A549 (cell line): ENCODE data around the gene CFAP126. TPM values are rescaled to one million over a fixed set of nuclear protein-coding genes. Genes with fewer than 3 reads are reported as not detected.

Source experiments
- ATAC-seq, 2 experiments: fragments of 200-7000 bp in 1 of 2; fragments of >200 bp in 1 of 2; cut with Nextera tagmentation in 1 of 2; cut with Tn5 transposase in 1 of 2; 3 replicates each; pipeline versions ENCODE4 v1.8.0 to v1.9.1; 2018 to 2020; ENCODE audit warnings: mild to moderate bottlenecking in 1 of 2, moderate library complexity in 1 of 2
- CTCF ChIA-PET: fragments of 300-600 bp; sonication (Branson Sonifier 250); formaldehyde crosslinking; extraction: SDS; loops from one replicate; lab custom pipeline; 2021; ENCODE audit warnings: antibody characterized with exemption, inconsistent platforms; lab: Yijun Ruan, JAX
- POLR2A ChIA-PET: fragments of 350-600 bp; formaldehyde crosslinking; extraction: SDS; loops from one replicate; lab custom pipeline; 2021; ENCODE audit warnings: antibody characterized with exemption, inconsistent platforms; lab: Yijun Ruan, JAX
- DNase-seq, 2 experiments: peaks; one replicate each; pipeline versions ENCODE4 v3.0.0 to v3.0.0-alpha.2; 2011 to 2016; ENCODE audit warnings: low read depth in 1 of 2, low spot score in 1 of 2
- FAIRE-seq: peaks from 2 replicates; lab custom pipeline; 2011; peaks lifted over from hg19 to GRCh38; lab: Jason Lieb, UNC
- H3K27ac ChIP-seq, 2 experiments: fragments of >200 bp; sonication (Bioruptor Twin); formaldehyde crosslinking; 3 replicates each; pipeline ENCODE4 v1.5.1; 2016 to 2017
- H3K4me1 ChIP-seq: fragments of >200 bp; sonication (Bioruptor Twin); formaldehyde crosslinking; 3 replicates; pipeline ENCODE4 v1.6.1; 2016
- H3K4me2 ChIP-seq: fragments of >200 bp; sonication (Bioruptor Twin); formaldehyde crosslinking; 3 replicates; pipeline ENCODE4 v1.6.1; 2016
- H3K4me3 ChIP-seq: fragments of >200 bp; sonication (Bioruptor Twin); formaldehyde crosslinking; 3 replicates; pipeline ENCODE4 v1.5.1; 2016
- H3K9me3 ChIP-seq: fragments of >200 bp; sonication (Bioruptor Twin); formaldehyde crosslinking; 3 replicates; pipeline ENCODE4 v1.6.1; 2016
- ATOH8 ChIP-seq: fragments of 250-450 bp; sonication (Bioruptor Pico); IDR thresholded peaks from 2 replicates; pipeline ENCODE4 v1.5.0; 2020; ENCODE audit warnings: low read depth, mild to moderate bottlenecking, moderate library complexity
- BCL3 ChIP-seq: fragments of >200 bp; sonication (Bioruptor Twin); formaldehyde crosslinking; IDR thresholded peaks from 3 replicates; pipeline ENCODE4 v1.6.1; 2016
- BHLHE40 ChIP-seq: IDR thresholded peaks from 2 replicates; pipeline ENCODE4 v1.6.1; 2012; ENCODE audit warnings: low read depth, low read length, inconsistent platforms
- CHD4 ChIP-seq: fragments of 200-600 bp; sonication (generic); IDR thresholded peaks from 2 replicates; pipeline ENCODE4 v1.6.1; 2016; ENCODE audit warnings: antibody characterized with exemption, mild to moderate bottlenecking, borderline replicate concordance
- E2F6 ChIP-seq: IDR thresholded peaks from 2 replicates; pipeline ENCODE4 v1.6.1; 2012; ENCODE audit warnings: low read depth, borderline replicate concordance
- FOSL2 ChIP-seq, 2 experiments: fragments of 450-650 bp in 1 of 2; fragments of >200 bp in 1 of 2; sonication (Bioruptor Twin) in 1 of 2; formaldehyde crosslinking; IDR thresholded peaks; 2 replicates each; pipeline versions ENCODE4 v1.5.0 to v1.6.1; 2016 to 2020; ENCODE audit warnings: mild to moderate bottlenecking in 1 of 2, moderate library complexity in 1 of 2
- FOXS1 ChIP-seq: fragments of 250-450 bp; sonication (Bioruptor Pico); IDR thresholded peaks from 2 replicates; pipeline ENCODE4 v1.5.0; 2020; ENCODE audit warnings: mild to moderate bottlenecking, moderate library complexity
- HMGXB4 ChIP-seq: fragments of 250-450 bp; sonication (Bioruptor Pico); IDR thresholded peaks from 2 replicates; pipeline ENCODE4 v1.5.0; 2021; ENCODE audit warnings: mild to moderate bottlenecking, moderate library complexity, borderline replicate concordance
- HOXA7 ChIP-seq: fragments of 250-450 bp; sonication (Bioruptor Pico); IDR thresholded peaks from 2 replicates; pipeline ENCODE4 v1.5.0; 2020; ENCODE audit warnings: mild to moderate bottlenecking, moderate library complexity
- HOXB13 ChIP-seq: fragments of 250-450 bp; sonication (Bioruptor Pico); IDR thresholded peaks from 2 replicates; pipeline ENCODE4 v1.5.0; 2020; ENCODE audit warnings: low read depth, mild to moderate bottlenecking, moderate library complexity
- HOXB5 ChIP-seq: fragments of 250-450 bp; sonication (Bioruptor Pico); IDR thresholded peaks from 2 replicates; pipeline ENCODE4 v1.5.0; 2020; ENCODE audit warnings: mild to moderate bottlenecking, moderate library complexity
- JUN ChIP-seq, 2 experiments: fragments of >200 bp; sonication (Bioruptor Twin); formaldehyde crosslinking; IDR thresholded peaks; 2 replicates in 1 of 2; 3 replicates in 1 of 2; pipeline ENCODE4 v1.6.1; 2016 to 2017
- MAX ChIP-seq: IDR thresholded peaks from 2 replicates; pipeline ENCODE4 v1.6.1; 2012
- MYC ChIP-seq: IDR thresholded peaks from 2 replicates; pipeline ENCODE4 v1.6.1; 2012; ENCODE audit warnings: mild to moderate bottlenecking, inconsistent platforms, low read length, improper control_type of control experiment, borderline replicate concordance
- NPAS2 ChIP-seq: fragments of 250-450 bp; sonication (Bioruptor Pico); IDR thresholded peaks from 2 replicates; pipeline ENCODE4 v1.8.0; 2022; ENCODE audit warnings: mild to moderate bottlenecking, moderate library complexity, borderline replicate concordance
- PHF8 ChIP-seq: fragments of 200-600 bp; sonication (generic); IDR thresholded peaks from 2 replicates; pipeline ENCODE4 v1.6.1; 2016; ENCODE audit warnings: low read depth, mild to moderate bottlenecking, antibody characterized with exemption, moderate library complexity, borderline replicate concordance
- POLR2A ChIP-seq: IDR thresholded peaks from 2 replicates; pipeline ENCODE4 v1.6.1; 2012; ENCODE audit warnings: mild to moderate bottlenecking, low read length
- RAD21 ChIP-seq, 2 experiments: fragments of >200 bp in 1 of 2; sonication (Bioruptor Twin) in 1 of 2; formaldehyde crosslinking in 1 of 2; IDR thresholded peaks in 1 of 2; conservative IDR thresholded peaks in 1 of 2; 2 replicates in 1 of 2; 3 replicates in 1 of 2; pipeline ENCODE4 v1.6.1; 2012 to 2018; ENCODE audit warnings: inconsistent platforms in 1 of 2
- RARB ChIP-seq: fragments of 250-450 bp; sonication (Bioruptor Pico); IDR thresholded peaks from 2 replicates; pipeline ENCODE4 v1.8.0; 2021; ENCODE audit warnings: mild to moderate bottlenecking, moderate library complexity
- RCOR1 ChIP-seq: fragments of 150-350 bp; IDR thresholded peaks from 2 replicates; pipeline ENCODE4 v1.6.1; 2014; ENCODE audit warnings: antibody characterized with exemption, low read length, low read depth
- REST ChIP-seq: fragments of 200-600 bp; sonication (generic); IDR thresholded peaks from 2 replicates; pipeline ENCODE4 v1.6.1; 2016; ENCODE audit warnings: antibody characterized with exemption, mild to moderate bottlenecking, moderate library complexity
- RNF2 ChIP-seq: fragments of 200-600 bp; sonication (generic); IDR thresholded peaks from 2 replicates; pipeline ENCODE4 v1.6.1; 2016; ENCODE audit warnings: low read depth, mild to moderate bottlenecking, antibody characterized with exemption, moderate library complexity, borderline replicate concordance
- SMC3 ChIP-seq: fragments of >200 bp; sonication (Bioruptor Twin); formaldehyde crosslinking; IDR thresholded peaks from 3 replicates; pipeline ENCODE4 v1.6.1; 2018; ENCODE audit warnings: inconsistent platforms
- TFCP2L1 ChIP-seq: fragments of 250-450 bp; sonication (Bioruptor Pico); IDR thresholded peaks from 2 replicates; pipeline ENCODE4 v1.5.0; 2021; ENCODE audit warnings: mild to moderate bottlenecking
- TP53 ChIP-seq: fragments of 250-450 bp; sonication (Bioruptor Pico); IDR thresholded peaks from 2 replicates; pipeline ENCODE4 v1.5.0; 2021; ENCODE audit warnings: mild to moderate bottlenecking, moderate library complexity
- USF2 ChIP-seq: fragments of 450-650 bp; IDR thresholded peaks from 2 replicates; pipeline ENCODE4 v1.6.1; 2014; ENCODE audit warnings: antibody characterized with exemption
- ZSCAN20 ChIP-seq: fragments of 250-450 bp; sonication (Bioruptor Pico); IDR thresholded peaks from 2 replicates; pipeline ENCODE4 v1.8.0; 2022; ENCODE audit warnings: mild to moderate bottlenecking, moderate library complexity
- WGBS: methylation state at CpG from one replicate; pipeline ENCODE4 v1.1.6; 2017; ENCODE audit errors: missing lambda C conversion rate; 5-methylcytosine and 5-hydroxymethylcytosine counted together
- polyA plus RNA-seq, 4 experiments: library from polyadenylated mRNA; depleted of rRNA in 3 of 4; stranded (reverse); fragments of >200 nt; fragmentation: RNase III in 1 of 4; extraction: RNeasy Plus Mini Kit Qiagen cat#74134 plus additional on column Dnase treatment in 1 of 4; gene quantifications; 2 replicates in 3 of 4; 3 replicates in 1 of 4; pipeline ENCODE4 v1.2.3, GENCODE V29; 2011 to 2017

Gene CFAP126
- polyA plus RNA-seq, 2 of the 4 experiments (the other 2 are of a cell fraction): not detected

GRCh38 chr1:161389691-161390558 is 22.2 kb upstream of the CFAP126 start:
- no peaks in the 10 kb centered on the region for H3K9me3 ChIP-seq
- peak; percentile 97 for ATAC-seq
- DNase-seq: peak; percentile 93 to 98
- CTCF ChIA-PET: interaction anchor here (0.6 to 12.9 kb wide), 7 partner anchors 10 to 199 kb away, joined by 3 to 268 read pairs (median 4); partner anchors contain the start of genes ADAMTS4, APOA2, FCER1G and NDUFS2
- under 1% methylated on average over 40 of the region's 79 CpGs for WGBS
- H3K27ac ChIP-seq: peak overlapping the region; percentile 95 to 98
- H3K4me3 ChIP-seq: peak overlapping the region; percentile 72
- peaks cover 8% of the 10 kb centered on the region; the same call in 1 of the 3 replicates for H3K4me1 ChIP-seq
- peak overlapping the region; percentile 98 for H3K4me2 ChIP-seq
- POLR2A ChIA-PET: interaction anchor here (0.6 to 2.0 kb wide), 18 partner anchors 8 to 463 kb away, joined by 3 to 19 read pairs (median 5); partner anchors contain the start of genes NDUFS2, PPOX, SDHC and TOMM40L
- no peak for FAIRE-seq
- peak; percentile 65; the same call in 1 of the 2 replicates for TF ChIP-seq MYC
- TF ChIP-seq ATOH8 (CRISPR knock-in tag): peak; percentile 86; the same call in 1 of the 2 replicates
- TF ChIP-seq HOXB5: peak; percentile 88
- peak; percentile 58; the same call in 1 of the 2 replicates for TF ChIP-seq HMGXB4 (CRISPR knock-in tag)
- peak; percentile 97 for TF ChIP-seq POLR2A
- TF ChIP-seq RAD21 (conservative IDR thresholded peaks at IDR 0.05 in 1 of 2, IDR thresholded peaks at IDR 0.05 in 1 of 2): no peak
- TF ChIP-seq E2F6: peak; percentile 88
- no peak for TF ChIP-seq NPAS2 (CRISPR knock-in tag)
- TF ChIP-seq RCOR1: 0 out of 2 replicates have a peak, but pooled peaks have one; percentile 22
- TF ChIP-seq JUN (IDR thresholded peaks at IDR 0.05): peak; percentile 55 to 85; a peak in 4 of 5 replicates
- TF ChIP-seq MAX: peak; percentile 94
- TF ChIP-seq FOXS1 (CRISPR knock-in tag): 0 out of 2 replicates have a peak, but pooled peaks have one; percentile 48
- TF ChIP-seq SMC3: no peak
- no peak for TF ChIP-seq CHD4
- no peak for TF ChIP-seq RNF2
- no peak for TF ChIP-seq FOSL2 (IDR thresholded peaks at IDR 0.05)
- TF ChIP-seq FOSL2 (CRISPR knock-in tag; IDR thresholded peaks at IDR 0.05): peak; percentile 84
- TF ChIP-seq BHLHE40: 0 out of 2 replicates have a peak, but pooled peaks have one; percentile 33
- peak; percentile 88; the same call in 1 of the 2 replicates for TF ChIP-seq HOXB13 (CRISPR knock-in tag)
- TF ChIP-seq TP53 (CRISPR knock-in tag): no peak
- 0 out of 2 replicates have a peak, but pooled peaks have one; percentile 18 for TF ChIP-seq ZSCAN20 (CRISPR knock-in tag)
- TF ChIP-seq TFCP2L1: 0 out of 2 replicates have a peak, but pooled peaks have one; percentile 28
- no peak for TF ChIP-seq HOXA7 (CRISPR knock-in tag)
- TF ChIP-seq REST: no peak
- TF ChIP-seq RARB (CRISPR knock-in tag): 0 out of 2 replicates have a peak, but pooled peaks have one; percentile 33
- TF ChIP-seq PHF8: peak; percentile 88; the same call in 1 of the 2 replicates
- TF ChIP-seq BCL3: peak; percentile 45; the same call in 1 of the 3 replicates
- 0 out of 2 replicates have a peak, but pooled peaks have one; percentile 3 for TF ChIP-seq USF2
